PC-3 (cell line): Measurements from ENCODE around the gene ITCH. TPM values are rescaled to one million over a fixed set of nuclear protein-coding genes. Genes with fewer than 3 reads are reported as not detected.
A peak's percentile ranks its signal among the peaks of the same experiment; 100 is the strongest.

Source experiments
- ATAC-seq: fragments of 200-7000 bp; cut with Tn5 transposase; 2 replicates; pipeline ENCODE4 v1.9.1; 2020; ENCODE audit warnings: mild to moderate bottlenecking, moderate library complexity
- BruUV-seq: library from RNA; stranded (reverse); fragments of 400-500 nt; replicated peaks from 2 replicates; lab custom pipeline; 2021; lab: Mats Ljungman, UMichigan
- CTCF ChIA-PET: fragments of 300-600 bp; sonication (Branson Sonifier 250); formaldehyde crosslinking; loops from one replicate; lab custom pipeline; 2022; ENCODE audit warnings: antibody characterized with exemption; lab: Charles Lee
- POLR2A ChIA-PET: fragments of 300-600 bp; sonication (Branson Sonifier 250); formaldehyde crosslinking; loops from one replicate; lab custom pipeline; 2022; ENCODE audit warnings: antibody characterized with exemption; ENCODE audit not compliant: unreplicated experiment; lab: Charles Lee
- DNase-seq: peaks from one replicate; pipeline ENCODE4 v3.0.0-alpha.2; 2015
- H2AFZ ChIP-seq: fragments of 300-600 bp; sonication (generic); 2 replicates; pipeline ENCODE4 v1.6.0; 2016; ENCODE audit warnings: antibody characterized with exemption, low read length
- H3F3A ChIP-seq: fragments of 300-600 bp; sonication (generic); one replicate; pipeline ENCODE4 v1.6.0; 2017; ENCODE audit warnings: antibody characterized with exemption, low read length, control low read depth, mild to moderate bottlenecking; ENCODE audit not compliant: unreplicated experiment
- H3K27ac ChIP-seq: fragments of 300-600 bp; sonication (generic); 2 replicates; pipeline ENCODE4 v1.5.1; 2016; ENCODE audit warnings: mild to moderate bottlenecking, low read length
- H3K27me3 ChIP-seq: fragments of 300-600 bp; sonication (generic); 2 replicates; pipeline ENCODE4 v1.6.1; 2016; ENCODE audit warnings: low read length, mixed read lengths
- H3K36me3 ChIP-seq: fragments of 300-600 bp; sonication (generic); 2 replicates; pipeline ENCODE4 v1.6.1; 2016; ENCODE audit warnings: low read depth, mixed run types, low read length, mixed read lengths
- H3K4me1 ChIP-seq: fragments of 300-600 bp; sonication (generic); 2 replicates; pipeline ENCODE4 v1.5.1; 2016; ENCODE audit warnings: low read length; ENCODE audit not compliant: insufficient read depth
- H3K4me2 ChIP-seq: fragments of 300-600 bp; sonication (generic); 2 replicates; pipeline ENCODE4 v1.6.0; 2016; ENCODE audit warnings: low read length
- H3K4me3 ChIP-seq: fragments of 300-600 bp; sonication (generic); 2 replicates; pipeline ENCODE4 v1.5.1; 2016; ENCODE audit warnings: mild to moderate bottlenecking, low read length, mixed read lengths
- H3K79me2 ChIP-seq: fragments of 300-600 bp; sonication (generic); 2 replicates; pipeline ENCODE4 v1.6.1; 2017; ENCODE audit warnings: low read length, mixed read lengths
- H3K9ac ChIP-seq: fragments of 300-600 bp; sonication (generic); 2 replicates; pipeline ENCODE4 v1.6.0; 2016; ENCODE audit warnings: mild to moderate bottlenecking, low read length
- H3K9me2 ChIP-seq: fragments of 300-600 bp; sonication (generic); replicated peaks from 2 replicates; pipeline ENCODE4 v1.6.1; 2016; ENCODE audit warnings: mixed run types, low read length, mixed read lengths
- H3K9me3 ChIP-seq: fragments of 300-600 bp; sonication (generic); 2 replicates; pipeline ENCODE4 v1.6.1; 2016; ENCODE audit warnings: low read length, mixed read lengths
- H4K20me1 ChIP-seq: fragments of 300-600 bp; sonication (generic); 2 replicates; pipeline ENCODE4 v1.6.1; 2016; ENCODE audit warnings: low read length, mixed read lengths
- EZH2 ChIP-seq: fragments of 300-600 bp; sonication (generic); IDR thresholded peaks from one replicate; pipeline ENCODE4 v1.6.1; 2017; ENCODE audit warnings: antibody characterized with exemption, mild to moderate bottlenecking, low read length; ENCODE audit not compliant: unreplicated experiment
- EZH2phosphoT487 ChIP-seq: fragments of 300-600 bp; sonication (generic); IDR thresholded peaks from 2 replicates; pipeline ENCODE4 v1.6.1; 2018; ENCODE audit warnings: mild to moderate bottlenecking, antibody characterized with exemption, low read length, borderline replicate concordance
- intact Hi-C: fragments of 100-400 bp; cut with micrococcal nuclease; formaldehyde crosslinking; loops from 2 replicates; pipeline ENCODE4 v1.9.0; 2023
- total RNA-seq: library from RNA; depleted of rRNA; stranded (reverse); fragments of >200 nt; gene quantifications from 2 replicates; pipeline ENCODE4 v1.2.3, GENCODE V29; 2014
- TF ChIP-seq, protein P1 (sequence below): fragments of 300-600 bp; sonication (generic); conservative IDR thresholded peaks from 2 replicates; pipeline ENCODE4 v1.5.1; 2017; ENCODE audit warnings: antibody characterized with exemption, low read depth, mild to moderate bottlenecking, low read length

The ITCH gene
- total RNA-seq, 1 experiment from 2014 or later, result 54.8 TPM

DNA sequence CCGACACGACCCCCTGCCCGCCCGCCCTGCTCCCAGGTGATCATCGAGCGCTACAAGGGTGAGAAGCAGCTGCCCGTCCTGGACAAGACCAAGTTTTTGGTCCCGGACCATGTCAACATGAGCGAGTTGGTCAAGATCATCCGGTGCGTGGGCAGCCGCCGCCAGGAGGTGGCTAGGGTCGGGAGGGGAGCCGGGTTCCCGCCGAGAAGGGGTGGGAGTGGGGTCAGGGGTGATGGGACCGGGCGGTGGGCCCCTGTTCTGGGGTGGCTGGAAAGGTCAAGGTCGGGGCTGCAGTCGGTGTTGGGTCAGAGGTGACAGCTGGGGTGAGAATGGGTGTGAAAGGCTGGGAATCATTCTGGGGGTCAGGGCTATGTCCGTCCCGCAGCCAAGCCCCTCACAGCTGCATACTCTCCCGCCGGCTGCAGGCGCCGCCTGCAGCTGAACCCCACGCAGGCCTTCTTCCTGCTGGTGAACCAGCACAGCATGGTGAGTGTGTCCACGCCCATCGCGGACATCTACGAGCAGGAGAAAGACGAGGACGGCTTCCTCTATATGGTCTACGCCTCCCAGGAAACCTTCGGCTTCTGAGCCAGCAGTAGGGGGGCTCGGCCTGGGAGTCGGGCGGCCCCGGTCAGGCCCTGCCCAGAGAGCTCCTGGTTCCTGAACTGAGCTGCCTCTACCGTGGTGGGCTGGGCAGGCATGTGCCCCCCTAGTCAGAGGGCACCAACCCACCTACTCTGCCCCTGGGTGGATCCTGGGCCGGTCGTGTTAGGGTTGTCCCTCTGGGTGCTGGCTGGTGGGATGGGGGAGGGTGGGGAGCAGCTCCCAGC lies 196.5 kb downstream of the ITCH start:
- POLR2A ChIA-PET, result no interaction called here
- Histone ChIP-seq H3K4me3 (no peak overlapping the region), H3K36me3 (no peaks in the 10 kb centered on the region), H3K79me2 (no peaks in the 10 kb centered on the region), H3K4me1 (peaks cover 4% of the 10 kb centered on the region; the same call in 1 of the 2 replicates), H3K9ac (no peak overlapping the region), H3K9me3 (no peaks in the 10 kb centered on the region), H4K20me1 (no peaks in the 10 kb centered on the region), H3K27me3 (no peaks in the 10 kb centered on the region), H2AFZ (no peak overlapping the region), H3F3A (no peaks in the 10 kb centered on the region), H3K27ac (no peak overlapping the region), H3K4me2 (no peak overlapping the region), H3K9me2 (no peaks in the 10 kb centered on the region)
- ATAC-seq (no peak), DNase-seq (no peak)
- TF ChIP-seq EZH2 (no peak), EZH2phosphoT487 (no peak)
- TF ChIP-seq, protein P1, sequence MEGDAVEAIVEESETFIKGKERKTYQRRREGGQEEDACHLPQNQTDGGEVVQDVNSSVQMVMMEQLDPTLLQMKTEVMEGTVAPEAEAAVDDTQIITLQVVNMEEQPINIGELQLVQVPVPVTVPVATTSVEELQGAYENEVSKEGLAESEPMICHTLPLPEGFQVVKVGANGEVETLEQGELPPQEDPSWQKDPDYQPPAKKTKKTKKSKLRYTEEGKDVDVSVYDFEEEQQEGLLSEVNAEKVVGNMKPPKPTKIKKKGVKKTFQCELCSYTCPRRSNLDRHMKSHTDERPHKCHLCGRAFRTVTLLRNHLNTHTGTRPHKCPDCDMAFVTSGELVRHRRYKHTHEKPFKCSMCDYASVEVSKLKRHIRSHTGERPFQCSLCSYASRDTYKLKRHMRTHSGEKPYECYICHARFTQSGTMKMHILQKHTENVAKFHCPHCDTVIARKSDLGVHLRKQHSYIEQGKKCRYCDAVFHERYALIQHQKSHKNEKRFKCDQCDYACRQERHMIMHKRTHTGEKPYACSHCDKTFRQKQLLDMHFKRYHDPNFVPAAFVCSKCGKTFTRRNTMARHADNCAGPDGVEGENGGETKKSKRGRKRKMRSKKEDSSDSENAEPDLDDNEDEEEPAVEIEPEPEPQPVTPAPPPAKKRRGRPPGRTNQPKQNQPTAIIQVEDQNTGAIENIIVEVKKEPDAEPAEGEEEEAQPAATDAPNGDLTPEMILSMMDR, result no peak
- CTCF ChIA-PET, result no interaction called here
- TSS peak; percentile 44 for BruUV-seq
- intact Hi-C loops, result no loop called here

DNA sequence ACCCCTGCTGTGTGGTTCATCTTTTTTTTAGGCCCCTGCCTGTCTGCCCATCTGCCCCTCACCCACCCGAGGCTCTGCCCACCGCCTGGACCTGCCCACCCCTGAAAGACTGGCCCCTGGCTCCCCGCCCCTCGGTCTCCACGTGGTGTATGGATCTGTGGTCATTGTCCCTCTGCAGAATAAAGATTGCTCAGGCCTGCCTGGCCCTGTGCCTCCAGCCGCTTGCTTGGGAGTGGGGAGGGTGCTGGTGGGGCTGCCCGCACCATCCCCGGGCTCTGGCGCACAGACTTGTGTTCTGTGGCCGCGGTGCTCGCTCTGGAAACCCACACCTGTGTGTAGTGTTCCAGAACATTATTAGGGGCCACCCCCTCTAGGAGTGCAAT lies 197.1 kb downstream of the ITCH start:
- no peaks in the 10 kb centered on the region for H4K20me1 ChIP-seq
- no peak overlapping the region for H3K4me2 ChIP-seq
- H3K79me2 ChIP-seq, result no peaks in the 10 kb centered on the region
- H3K36me3 ChIP-seq, result no peaks in the 10 kb centered on the region
- H3K9me2 ChIP-seq, result no peaks in the 10 kb centered on the region
- DNase-seq (no peak), ATAC-seq (no peak)
- H3F3A ChIP-seq, result no peaks in the 10 kb centered on the region
- H3K4me3 ChIP-seq, result no peak overlapping the region
- no peaks in the 10 kb centered on the region for H3K9me3 ChIP-seq
- intact Hi-C loops, result no loop called here
- TF ChIP-seq EZH2phosphoT487 (no peak), EZH2 (no peak)
- TF ChIP-seq, protein P1, result no peak
- no peak overlapping the region for H3K27ac ChIP-seq
- no TSS peak for BruUV-seq
- H3K9ac ChIP-seq, result no peak overlapping the region
- H3K27me3 ChIP-seq, result no peaks in the 10 kb centered on the region
- ChIA-PET POLR2A (no interaction called here), CTCF (no interaction called here)
- no peak overlapping the region for H2AFZ ChIP-seq
- H3K4me1 ChIP-seq, result peaks cover 4% of the 10 kb centered on the region; the same call in 1 of the 2 replicates

DNA sequence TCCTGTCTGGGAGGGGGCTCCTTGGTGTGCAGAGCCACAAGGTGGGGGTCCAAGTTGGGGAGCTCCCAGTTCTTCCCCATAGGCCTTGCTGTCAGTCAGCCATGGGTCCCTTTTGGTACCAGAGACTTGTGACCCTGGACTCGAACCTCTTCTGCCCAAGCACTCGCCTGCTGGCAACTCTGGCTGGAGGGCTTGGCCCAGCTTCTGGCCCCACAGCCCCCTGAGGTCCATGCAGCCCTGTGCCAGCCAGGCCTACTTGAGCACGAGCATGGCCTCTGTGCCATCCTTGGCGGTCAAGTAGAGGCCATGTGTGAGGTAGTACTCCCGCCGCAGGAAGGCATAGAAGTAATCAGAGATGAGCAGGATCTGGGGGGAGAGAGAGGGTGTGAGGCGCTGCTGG lies 197.5 kb downstream of the ITCH start:
- TF ChIP-seq, protein P1, result no peak
- TF ChIP-seq EZH2phosphoT487, result no peak
- TF ChIP-seq EZH2, result no peak
- H3F3A ChIP-seq, result no peaks in the 10 kb centered on the region
- ChIA-PET POLR2A (no interaction called here), CTCF (no interaction called here)
- DNase-seq (no peak), ATAC-seq (no peak)
- BruUV-seq, result no TSS peak
- intact Hi-C loops, result no loop called here
- no peak overlapping the region for H3K4me2 ChIP-seq
- H3K9me2 ChIP-seq, result no peaks in the 10 kb centered on the region
- H2AFZ ChIP-seq, result no peak overlapping the region
- H4K20me1 ChIP-seq, result no peaks in the 10 kb centered on the region
- no peak overlapping the region for H3K9ac ChIP-seq
- H3K27me3 ChIP-seq, result no peaks in the 10 kb centered on the region
- no peaks in the 10 kb centered on the region for H3K9me3 ChIP-seq
- no peaks in the 10 kb centered on the region for H3K36me3 ChIP-seq
- H3K27ac ChIP-seq, result no peak overlapping the region
- no peak overlapping the region for H3K4me3 ChIP-seq
- peaks cover 4% of the 10 kb centered on the region; the same call in 1 of the 2 replicates for H3K4me1 ChIP-seq
- H3K79me2 ChIP-seq, result no peaks in the 10 kb centered on the region
